ENCODE data around the gene ITCH.

ITCH gene

GRCh38 chr20:34557936-34558319, 194.9 kb downstream of the ITCH start:
- DNase-seq (ENCODE audit: low read depth): no peak

GRCh38 chr20:34558320-34559218, 195.5 kb downstream of the ITCH start, which contains the start of gene MAP1LC3A:
Gene MAP1LC3A (plus strand): TSS chr20:34558718. CDS start chr20:34558869, 151 bp downstream.
- peak; percentile 87 for DNase-seq (ENCODE audit: low read depth)

- no peak for DNase-seq (ENCODE audit: low read depth)
Measured at GRCh38 chr20:34559311-34560140, 196.5 kb downstream of the ITCH start.

- no peak for DNase-seq (ENCODE audit: low read depth)
Measured at GRCh38 chr20:34560141-34560523, 197.1 kb downstream of the ITCH start.

GRCh38 chr20:34560614-34561013, 197.5 kb downstream of the ITCH start:
- no peak for DNase-seq (ENCODE audit: low read depth)

Measured in activated gamma-delta T cell treated with anti-CD3 and anti-CD28 coated beads, Interleukin-2, amount 50 U/mL, for 16 hours (primary cell).